MCF 10A (cell line): ENCODE measurements around the gene PFDN5. TPM values are rescaled to one million over a fixed set of nuclear protein-coding genes. Genes with fewer than 3 reads are reported as not detected.

ENCODE experiments used
- BruUV-seq: library from RNA; stranded (reverse); fragments of 400-500 nt; replicated peaks from 2 replicates; lab custom pipeline; 2021; lab: Mats Ljungman, UMichigan
- CTCF ChIA-PET: fragments of 300-600 bp; sonication (Branson Sonifier 250); formaldehyde crosslinking; extraction: SDS; loops from one replicate; lab custom pipeline; 2021; ENCODE audit warnings: antibody characterized with exemption, inconsistent platforms; lab: Yijun Ruan, JAX
- POLR2A ChIA-PET: fragments of 300-600, 350-650 bp; sonication (Branson Sonifier 250); formaldehyde crosslinking; extraction: SDS; loops from one replicate; lab custom pipeline; 2020; ENCODE audit warnings: antibody characterized with exemption, inconsistent platforms; lab: Yijun Ruan, JAX
- DNase-seq: peaks from one replicate; pipeline ENCODE4 v3.0.0-alpha.2; 2018; ENCODE audit not compliant: unreplicated experiment
- H3K27ac Mint-ChIP-seq: one replicate; pipeline ENCODE4 v1.8.0; 2022; ENCODE audit warnings: mild to moderate bottlenecking, low read depth, mixed read lengths; ENCODE audit not compliant: unreplicated experiment
- H3K27me3 Mint-ChIP-seq: one replicate; pipeline ENCODE4 v1.8.0; 2022; ENCODE audit warnings: mixed read lengths; ENCODE audit not compliant: insufficient read depth, unreplicated experiment
- H3K36me3 Mint-ChIP-seq: one replicate; pipeline ENCODE4 v1.8.0; 2022; ENCODE audit warnings: mild to moderate bottlenecking, moderate library complexity, mixed read lengths; ENCODE audit not compliant: insufficient read depth, unreplicated experiment
- H3K4me1 Mint-ChIP-seq: one replicate; pipeline ENCODE4 v1.8.0; 2022; ENCODE audit warnings: mixed read lengths; ENCODE audit not compliant: insufficient read depth, unreplicated experiment
- H3K4me3 Mint-ChIP-seq: one replicate; pipeline ENCODE4 v1.8.0; 2022; ENCODE audit warnings: mild to moderate bottlenecking, moderate library complexity, mixed read lengths; ENCODE audit not compliant: unreplicated experiment
- H3K9me3 Mint-ChIP-seq: one replicate; pipeline ENCODE4 v1.8.0; 2022; ENCODE audit warnings: mixed read lengths; ENCODE audit not compliant: unreplicated experiment
- intact Hi-C: fragments of 100-400 bp; cut with micrococcal nuclease; formaldehyde crosslinking; loops from 2 replicates; pipeline ENCODE4 v1.14.1; 2022
- total RNA-seq: library from RNA; stranded (reverse); gene quantifications from 2 replicates; pipeline ENCODE4 v1.2.3, GENCODE V29; 2022
- TF ChIP-seq, protein P1 (sequence below): fragments of 200-600 bp; IDR thresholded peaks from one replicate; pipeline ENCODE4 v1.8.0; 2022; ENCODE audit warnings: antibody characterized with exemption, mild to moderate bottlenecking; ENCODE audit not compliant: unreplicated experiment

Gene PFDN5
- total RNA-seq, 1 experiment from 2014 or later, result 205 TPM

DNA sequence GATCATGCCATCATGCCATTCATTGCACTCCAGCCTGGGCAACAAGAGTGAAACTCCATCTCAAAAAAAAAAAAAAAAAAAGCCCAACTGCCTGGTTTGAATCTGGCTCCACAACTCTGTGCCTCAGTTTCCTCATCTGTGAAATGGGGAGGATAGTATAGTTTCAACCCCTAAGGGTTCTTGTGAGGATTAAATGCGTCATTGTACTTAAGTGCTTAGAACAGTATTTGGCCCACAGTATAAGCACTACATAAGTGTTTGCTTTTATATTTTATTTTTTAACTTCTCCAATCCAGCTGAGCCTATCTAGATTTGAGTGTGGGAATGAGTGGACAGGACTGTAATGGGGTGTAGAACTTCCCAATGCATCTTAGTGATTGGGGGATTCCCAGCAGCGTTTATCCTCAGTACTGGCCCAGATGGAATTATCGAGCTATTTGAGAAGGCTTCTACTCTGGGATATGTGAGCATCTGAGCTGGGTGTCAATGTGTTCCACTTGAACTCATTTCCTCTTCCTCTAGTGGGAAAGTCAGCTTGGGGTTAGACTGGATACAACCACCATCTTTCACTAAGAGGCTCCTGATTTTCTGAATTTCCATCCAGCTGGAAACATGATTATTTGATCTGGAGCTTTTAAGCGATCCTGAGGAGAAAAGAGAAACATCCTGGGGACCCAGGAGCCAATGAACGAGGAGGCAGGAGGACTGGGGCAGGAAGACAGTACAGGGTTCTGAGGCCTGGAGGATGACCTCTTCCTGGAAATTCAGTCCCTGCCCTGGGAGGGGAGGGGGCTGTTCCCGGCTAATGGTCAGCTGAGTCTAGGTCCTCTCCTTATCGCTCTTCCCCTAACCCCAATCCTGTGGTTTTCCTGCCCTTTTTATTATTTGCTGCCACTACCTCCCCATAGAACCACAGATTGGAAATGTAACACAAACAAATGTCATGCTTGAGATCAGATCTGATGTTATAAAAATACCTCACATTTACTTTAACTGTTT lies 36.5 kb upstream of the PFDN5 start:
- ChIA-PET CTCF (interaction anchor here (0.5 to 1.1 kb wide), 5 partner anchors 17 to 65 kb away, joined by 3 to 4 read pairs (median 3); a partner anchor contains a TSS), POLR2A (interaction anchor here (0.7 kb wide), 1 partner anchor 98 kb away, joined by 3 read pairs; no protein-coding TSS in a partner anchor)
- no peak overlapping the region for H3K4me3 Mint-ChIP-seq
- peaks cover 2% of the 10 kb centered on the region for H3K36me3 Mint-ChIP-seq
- DNase-seq, result no peak
- BruUV-seq, result no TSS peak
- no peaks in the 10 kb centered on the region for H3K9me3 Mint-ChIP-seq
- peaks cover 1% of the 10 kb centered on the region for H3K4me1 Mint-ChIP-seq
- TF ChIP-seq, protein P1, sequence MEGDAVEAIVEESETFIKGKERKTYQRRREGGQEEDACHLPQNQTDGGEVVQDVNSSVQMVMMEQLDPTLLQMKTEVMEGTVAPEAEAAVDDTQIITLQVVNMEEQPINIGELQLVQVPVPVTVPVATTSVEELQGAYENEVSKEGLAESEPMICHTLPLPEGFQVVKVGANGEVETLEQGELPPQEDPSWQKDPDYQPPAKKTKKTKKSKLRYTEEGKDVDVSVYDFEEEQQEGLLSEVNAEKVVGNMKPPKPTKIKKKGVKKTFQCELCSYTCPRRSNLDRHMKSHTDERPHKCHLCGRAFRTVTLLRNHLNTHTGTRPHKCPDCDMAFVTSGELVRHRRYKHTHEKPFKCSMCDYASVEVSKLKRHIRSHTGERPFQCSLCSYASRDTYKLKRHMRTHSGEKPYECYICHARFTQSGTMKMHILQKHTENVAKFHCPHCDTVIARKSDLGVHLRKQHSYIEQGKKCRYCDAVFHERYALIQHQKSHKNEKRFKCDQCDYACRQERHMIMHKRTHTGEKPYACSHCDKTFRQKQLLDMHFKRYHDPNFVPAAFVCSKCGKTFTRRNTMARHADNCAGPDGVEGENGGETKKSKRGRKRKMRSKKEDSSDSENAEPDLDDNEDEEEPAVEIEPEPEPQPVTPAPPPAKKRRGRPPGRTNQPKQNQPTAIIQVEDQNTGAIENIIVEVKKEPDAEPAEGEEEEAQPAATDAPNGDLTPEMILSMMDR, result no peak
- intact Hi-C loops, result no loop called here
- H3K27me3 Mint-ChIP-seq, result no peaks in the 10 kb centered on the region
- H3K27ac Mint-ChIP-seq, result no peak overlapping the region

DNA sequence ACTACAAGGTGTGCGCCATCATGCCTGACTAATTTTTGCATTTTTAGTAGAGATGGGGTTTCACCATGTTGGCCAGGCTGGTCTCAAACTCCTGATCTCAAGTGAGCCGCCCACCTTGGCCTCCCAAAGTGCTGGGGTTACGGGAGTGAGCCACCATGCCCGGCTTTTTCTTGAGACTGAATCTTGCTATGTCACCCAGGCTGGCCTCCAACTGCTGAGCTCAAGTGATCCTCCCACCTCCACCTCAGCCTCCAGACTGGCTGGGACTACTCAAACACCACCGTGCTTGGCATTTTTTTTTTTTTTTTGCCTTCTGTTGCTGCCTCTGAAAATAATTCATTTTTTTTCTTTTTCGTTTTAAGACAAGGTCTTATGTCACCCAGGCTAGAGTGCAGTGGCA lies 35.5 kb upstream of the PFDN5 start:
- CTCF ChIA-PET, result interaction anchor here (0.7 to 1.7 kb wide), 3 partner anchors 29 to 62 kb away, joined by 3 to 5 read pairs (median 3); partner anchors contain the start of gene AAAS
- TF ChIP-seq, protein P1, result no peak
- no peaks in the 10 kb centered on the region for H3K9me3 Mint-ChIP-seq

GRCh38 chr12:53265783-53266182 lies 29.6 kb upstream of the PFDN5 start:
- CTCF ChIA-PET, result interaction anchor here (0.6 to 6.6 kb wide), 5 partner anchors 14 to 52 kb away, joined by 3 to 42 read pairs (median 4); a partner anchor contains a TSS
- H3K4me1 Mint-ChIP-seq, result peaks cover 9% of the 10 kb centered on the region
- POLR2A ChIA-PET, result interaction anchor here (0.6 to 3.9 kb wide), 5 partner anchors 14 to 106 kb away, joined by 3 to 20 read pairs (median 3); partner anchors contain the start of genes MYG1 and PFDN5
- BruUV-seq, result no TSS peak
- no peaks in the 10 kb centered on the region for H3K9me3 Mint-ChIP-seq
- DNase-seq, result no peak
- H3K36me3 Mint-ChIP-seq, result no peaks in the 10 kb centered on the region
- H3K4me3 Mint-ChIP-seq, result no peak overlapping the region
- intact Hi-C loops, result loop anchor here (5.0 kb wide), 1 partner anchor 53 kb away; no protein-coding TSS in a partner anchor
- H3K27ac Mint-ChIP-seq, result no peak overlapping the region
- TF ChIP-seq, protein P1, result no peak
- no peaks in the 10 kb centered on the region for H3K27me3 Mint-ChIP-seq

More for the DNA sequence above, 35.5 kb upstream of the PFDN5 start:
- DNase-seq, result no peak
- Mint-ChIP-seq H3K36me3 (no peaks in the 10 kb centered on the region), H3K4me3 (no peak overlapping the region), H3K27me3 (no peaks in the 10 kb centered on the region), H3K27ac (no peak overlapping the region), H3K4me1 (no peaks in the 10 kb centered on the region)
- BruUV-seq, result no TSS peak
- intact Hi-C loops, result no loop called here
- POLR2A ChIA-PET, result no interaction called here
